ENCODE results near the gene ILF3.

Gene ILF3

DNA sequence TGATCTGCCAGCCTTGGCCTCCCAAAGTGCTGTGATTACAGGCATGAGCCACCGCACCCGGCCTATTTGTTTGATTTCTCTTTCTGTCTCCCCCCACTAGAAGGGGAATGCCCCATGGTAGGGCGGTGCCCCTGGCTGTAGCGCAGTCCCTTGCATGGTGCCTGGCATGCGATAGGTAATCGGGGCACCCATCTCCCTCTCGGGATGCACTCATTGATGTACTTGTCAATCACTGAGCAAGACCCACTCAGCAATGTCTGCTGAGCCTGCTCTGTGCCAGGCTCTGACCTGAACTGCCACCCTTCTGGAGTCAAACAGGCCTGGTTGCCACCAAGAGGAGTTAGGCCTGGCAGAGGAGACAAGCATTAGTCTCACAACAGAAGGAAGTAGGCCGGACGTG lies 83.6 kb downstream of the ILF3 start:
- DNase-seq, result no peak

DNA sequence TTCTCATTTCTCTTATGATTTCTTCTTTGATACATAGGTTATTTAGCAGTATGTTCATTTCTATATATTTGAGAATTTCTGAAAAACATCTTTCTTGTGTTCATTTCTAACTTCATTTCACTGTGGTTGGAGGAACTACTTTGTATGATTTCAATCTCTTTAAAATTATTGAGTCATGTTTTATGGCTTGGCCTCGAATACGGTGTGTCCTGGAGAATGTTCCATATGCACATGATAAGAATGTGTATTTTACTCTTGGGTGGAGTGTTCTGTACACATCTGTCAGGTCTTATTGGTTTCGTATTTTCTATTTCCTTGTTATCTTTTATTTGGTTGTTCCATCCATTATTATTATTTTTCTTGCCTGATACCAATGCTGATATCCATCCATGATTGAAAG lies 86.7 kb downstream of the ILF3 start:
- no peak for DNase-seq

All from AML-193 (cell line).